ENCODE results near the gene NRIP3. TPM values are rescaled to one million over a fixed set of nuclear protein-coding genes. Genes with fewer than 3 reads are reported as not detected.

Gene NRIP3
- total RNA-seq, 4 donors from 2014 or later, result 0.38 to 19.7 (median 1.5) TPM

DNA sequence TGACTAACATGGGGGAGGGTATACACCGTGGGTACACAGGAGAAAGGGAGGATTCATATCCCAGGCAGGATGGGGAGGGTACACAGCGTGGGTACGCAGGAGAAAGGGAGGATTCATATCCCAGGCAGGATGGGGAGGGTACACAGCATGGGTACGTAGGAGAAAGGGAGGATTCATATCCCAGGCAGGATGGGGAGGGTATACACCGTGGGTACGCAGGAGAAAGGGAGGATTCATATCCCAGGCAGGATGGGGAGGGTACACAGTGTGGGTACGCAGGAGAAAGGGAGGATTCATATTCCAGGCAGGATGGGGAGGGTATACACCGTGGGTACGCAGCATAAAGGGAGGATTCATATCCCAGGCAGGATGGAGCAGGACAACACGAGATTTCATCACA, 36.6 kb upstream of the NRIP3 start:
- no peak for TF ChIP-seq CTCF (IDR thresholded peaks at IDR 0.05; ENCODE audit: low read depth)

DNA sequence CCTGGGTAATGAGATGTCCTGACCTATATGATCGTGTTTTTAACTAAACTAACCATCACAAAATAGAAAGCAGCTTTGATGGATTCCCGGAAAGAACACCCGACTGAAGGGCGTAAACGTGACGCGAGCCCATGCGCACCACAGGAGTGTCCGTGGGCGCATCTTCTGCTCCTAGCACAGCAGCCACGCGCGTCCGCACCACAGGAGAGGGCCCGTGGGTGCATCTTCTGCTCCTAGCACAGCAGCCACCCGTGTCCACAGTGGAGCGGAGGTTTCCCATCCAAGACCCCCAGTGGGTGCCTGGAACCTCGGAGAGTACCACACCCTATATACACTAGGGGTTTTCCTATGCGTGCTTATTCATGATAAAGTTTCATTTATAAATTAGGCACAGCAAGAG, 36.1 kb upstream of the NRIP3 start:
- TF ChIP-seq CTCF (IDR thresholded peaks at IDR 0.05; ENCODE audit: low read depth), result no peak

DNA sequence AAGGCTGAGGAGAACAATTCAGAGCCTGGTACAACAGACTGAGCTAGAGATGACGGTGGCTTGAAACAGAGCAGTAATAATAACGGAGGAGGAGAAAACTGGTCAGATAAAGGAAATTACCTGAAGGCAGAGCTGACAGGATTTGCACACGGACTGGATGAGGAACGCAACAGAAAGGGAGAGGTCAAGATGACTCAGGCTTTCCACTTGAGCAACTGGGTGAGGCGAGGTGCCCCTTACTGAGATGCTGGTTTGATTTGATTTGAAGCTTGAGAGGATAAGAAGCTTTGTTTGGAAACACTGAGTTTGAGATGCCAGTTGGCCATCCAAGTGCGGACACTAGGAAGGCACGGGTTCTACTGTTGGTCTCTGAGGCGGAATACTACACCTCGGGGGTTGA, 35.4 kb upstream of the NRIP3 start:
- no peak for TF ChIP-seq CTCF (IDR thresholded peaks at IDR 0.05; ENCODE audit: low read depth)

- TF ChIP-seq CTCF (IDR thresholded peaks at IDR 0.05; ENCODE audit: low read depth), result no peak
These were observed 34.7 kb upstream of the NRIP3 start for GRCh38 chr11:9038541-9038940.

GRCh38 chr11:9037963-9038362, 34.2 kb upstream of the NRIP3 start:
- no peak for TF ChIP-seq CTCF (IDR thresholded peaks at IDR 0.05; ENCODE audit: low read depth)

DNA sequence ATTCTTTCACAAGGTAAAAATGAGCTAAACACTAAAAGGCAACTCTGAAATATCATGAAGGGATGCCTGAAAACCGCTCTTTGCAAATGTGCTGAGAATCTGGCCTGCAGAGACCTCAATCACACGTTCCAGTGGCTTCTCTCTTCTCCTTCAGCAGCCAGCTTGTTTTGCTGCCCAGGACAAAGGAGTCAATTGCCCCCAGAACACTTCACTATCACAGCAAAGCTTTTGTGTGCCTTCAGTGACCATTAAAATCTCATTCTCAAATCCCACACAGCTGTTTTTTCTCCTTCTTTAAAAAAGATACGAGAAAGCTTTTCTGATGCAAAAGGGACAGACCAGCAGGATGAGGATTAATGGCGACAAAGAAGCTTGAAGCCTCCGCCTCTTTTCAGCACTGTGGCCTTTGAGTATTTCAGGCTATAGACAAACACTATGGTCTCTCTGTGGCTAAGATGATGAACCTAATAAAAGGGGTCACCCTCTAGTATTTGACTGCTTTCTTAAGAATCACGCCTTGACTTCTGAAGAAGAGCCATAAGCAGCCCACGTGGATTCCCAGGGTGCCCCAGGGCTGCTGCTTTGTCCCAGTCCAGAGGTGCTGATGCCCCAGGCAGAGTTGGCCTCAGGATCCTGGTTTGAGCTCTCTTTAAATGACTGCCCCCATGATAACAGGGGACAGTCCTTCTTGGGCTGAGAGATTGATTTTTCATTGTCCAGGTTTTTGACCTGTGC, 33.4 kb upstream of the NRIP3 start:
- no peak for TF ChIP-seq CTCF (IDR thresholded peaks at IDR 0.05; ENCODE audit: low read depth)

DNA sequence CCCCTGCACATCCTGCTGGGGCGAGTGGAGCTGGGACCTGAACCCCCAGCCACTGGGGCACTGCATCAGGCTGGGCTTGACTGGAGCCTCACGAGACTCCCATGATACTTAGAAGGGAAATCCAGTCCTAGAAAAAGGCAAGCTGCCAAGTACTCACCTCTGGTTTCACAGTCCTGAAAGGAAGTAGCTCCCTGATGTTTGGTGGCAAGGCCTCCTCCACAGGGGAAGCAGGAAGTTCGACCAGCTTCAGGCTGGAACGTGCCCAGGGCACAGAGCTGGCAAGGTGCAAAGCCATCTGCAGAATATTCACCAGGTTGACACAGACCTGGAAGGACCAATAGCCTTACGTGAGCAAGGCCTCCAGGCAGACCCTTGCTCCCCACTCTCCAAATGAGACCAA, 26.8 kb upstream of the NRIP3 start:
- TF ChIP-seq CTCF (IDR thresholded peaks at IDR 0.05; ENCODE audit: low read depth), result no peak

All from subcutaneous adipose tissue (tissue), 4 donors.